PC-9 (cell line): ENCODE results near the gene RARB. TPM values are rescaled to one million over a fixed set of nuclear protein-coding genes. Genes with fewer than 3 reads are reported as not detected.

ENCODE experiments used
- BruUV-seq: library from RNA; stranded (reverse); fragments of 400-500 nt; replicated peaks from 2 replicates; lab custom pipeline; 2021; lab: Mats Ljungman, UMichigan
- CTCF ChIA-PET: fragments of 300-600 bp; sonication (Branson Sonifier 250); formaldehyde crosslinking; loops from one replicate; lab custom pipeline; 2022; ENCODE audit warnings: antibody characterized with exemption; lab: Charles Lee
- POLR2A ChIA-PET: fragments of 300-600 bp; sonication (Branson Sonifier 250); formaldehyde crosslinking; loops from one replicate; lab custom pipeline; 2022; ENCODE audit warnings: antibody characterized with exemption; ENCODE audit not compliant: unreplicated experiment; lab: Charles Lee
- DNase-seq, 2 experiments: peaks; one replicate each; pipeline versions ENCODE4 v3.0.0 to v3.0.0-alpha.2; 2015 to 2022; ENCODE audit warnings: mixed read lengths in 1 of 2
- H2AFZ ChIP-seq: fragments of 200-600 bp; sonication (generic); 2 replicates; pipeline ENCODE4 v1.8.1; 2017; ENCODE audit warnings: antibody characterized with exemption
- H3F3A ChIP-seq: fragments of 200-600 bp; sonication (generic); 2 replicates; pipeline ENCODE4 v1.8.1; 2017; ENCODE audit warnings: antibody characterized with exemption, mild to moderate bottlenecking, low read depth; ENCODE audit not compliant: insufficient read depth
- H3K27ac ChIP-seq: fragments of 200-600 bp; sonication (generic); 2 replicates; pipeline ENCODE4 v1.6.1; 2016; ENCODE audit warnings: mixed run types
- H3K27me3 ChIP-seq: fragments of 200-600 bp; sonication (generic); 2 replicates; pipeline ENCODE4 v1.6.1; 2016; ENCODE audit warnings: low read depth, mixed run types; ENCODE audit not compliant: insufficient read depth
- H3K36me3 ChIP-seq: fragments of 200-600 bp; sonication (generic); 2 replicates; pipeline ENCODE4 v1.6.1; 2016; ENCODE audit warnings: low read depth, mixed run types
- H3K4me1 ChIP-seq: fragments of 200-600 bp; sonication (generic); replicated peaks from 2 replicates; pipeline ENCODE4 v1.6.1; 2016; ENCODE audit warnings: mixed run types; ENCODE audit not compliant: insufficient read depth
- H3K4me2 ChIP-seq: fragments of 200-600 bp; sonication (generic); 2 replicates; pipeline ENCODE4 v1.6.1; 2017; ENCODE audit warnings: mixed run types
- H3K4me3 ChIP-seq: fragments of 200-600 bp; sonication (generic); 2 replicates; pipeline ENCODE4 v1.6.1; 2016; ENCODE audit warnings: mixed run types
- H3K79me2 ChIP-seq: fragments of 200-600 bp; sonication (generic); 2 replicates; pipeline ENCODE4 v1.6.1; 2017; ENCODE audit warnings: low read depth, mixed run types
- H3K9me2 ChIP-seq: fragments of 200-600 bp; sonication (generic); 2 replicates; pipeline ENCODE4 v1.8.1; 2017; ENCODE audit warnings: mild to moderate bottlenecking; ENCODE audit not compliant: insufficient read depth
- H3K9me3 ChIP-seq: fragments of 200-600 bp; sonication (generic); 2 replicates; pipeline ENCODE4 v1.8.1; 2016; ENCODE audit warnings: low read depth; ENCODE audit not compliant: insufficient read depth
- H4K20me1 ChIP-seq: fragments of 200-600 bp; sonication (generic); 2 replicates; pipeline ENCODE4 v1.8.1; 2017; ENCODE audit not compliant: insufficient read depth
- EZH2 ChIP-seq: fragments of 200-600 bp; sonication (generic); IDR thresholded peaks from 2 replicates; pipeline ENCODE4 v1.8.0; 2017; ENCODE audit warnings: antibody characterized with exemption, low read depth
- intact Hi-C: fragments of 100-400 bp; cut with micrococcal nuclease; formaldehyde crosslinking; loops from one replicate; pipeline ENCODE4 v1.10.0; 2022; ENCODE audit not compliant: unreplicated experiment
- total RNA-seq: library from RNA; stranded (reverse); gene quantifications from 2 replicates; pipeline ENCODE4 v1.2.3, GENCODE V29; 2021
- TF ChIP-seq, protein P1 (sequence below): fragments of 200-600 bp; sonication (generic); conservative IDR thresholded peaks from 2 replicates; pipeline ENCODE4 v1.6.1; 2017; ENCODE audit warnings: mixed run types, antibody characterized with exemption, mild to moderate bottlenecking, moderate library complexity

RARB gene
- total RNA-seq, 1 experiment from 2014 or later, result 1.0 TPM

DNA sequence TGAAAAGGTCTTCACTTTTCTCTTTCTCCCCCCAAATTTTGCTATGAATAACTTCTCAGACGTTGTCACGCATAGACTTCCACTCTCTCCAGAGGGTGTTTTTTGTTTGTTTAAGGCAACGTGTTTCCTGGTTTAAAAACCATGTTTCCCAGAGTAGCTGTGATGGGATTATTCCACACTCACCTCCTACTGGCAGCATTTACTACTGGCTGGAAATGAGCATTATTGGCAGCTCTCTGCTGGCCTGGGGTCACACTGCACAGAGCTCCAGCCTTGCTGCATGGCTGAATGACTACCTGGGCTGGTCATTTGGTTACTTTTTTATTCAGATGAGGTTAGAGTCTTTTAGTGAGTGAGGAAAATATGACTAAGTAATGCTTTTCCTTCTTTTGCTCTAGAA lies 65.2 kb downstream of the RARB start:
- Histone ChIP-seq H3F3A (no peaks in the 10 kb centered on the region), H4K20me1 (no peaks in the 10 kb centered on the region), H3K36me3 (no peaks in the 10 kb centered on the region), H3K4me1 (no peaks in the 10 kb centered on the region), H3K9me3 (peaks cover 33% of the 10 kb centered on the region; the same call in 1 of the 2 replicates), H2AFZ (no peak overlapping the region), H3K4me3 (no peak overlapping the region), H3K4me2 (no peak overlapping the region), H3K79me2 (no peaks in the 10 kb centered on the region), H3K27ac (no peak overlapping the region), H3K27me3 (no peaks in the 10 kb centered on the region), H3K9me2 (no peaks in the 10 kb centered on the region)
- DNase-seq, result no peak
- intact Hi-C loops, result no loop called here
- ChIA-PET CTCF (no interaction called here), POLR2A (no interaction called here)
- no TSS peak for BruUV-seq
- no peak for TF ChIP-seq EZH2
- TF ChIP-seq, protein P1, sequence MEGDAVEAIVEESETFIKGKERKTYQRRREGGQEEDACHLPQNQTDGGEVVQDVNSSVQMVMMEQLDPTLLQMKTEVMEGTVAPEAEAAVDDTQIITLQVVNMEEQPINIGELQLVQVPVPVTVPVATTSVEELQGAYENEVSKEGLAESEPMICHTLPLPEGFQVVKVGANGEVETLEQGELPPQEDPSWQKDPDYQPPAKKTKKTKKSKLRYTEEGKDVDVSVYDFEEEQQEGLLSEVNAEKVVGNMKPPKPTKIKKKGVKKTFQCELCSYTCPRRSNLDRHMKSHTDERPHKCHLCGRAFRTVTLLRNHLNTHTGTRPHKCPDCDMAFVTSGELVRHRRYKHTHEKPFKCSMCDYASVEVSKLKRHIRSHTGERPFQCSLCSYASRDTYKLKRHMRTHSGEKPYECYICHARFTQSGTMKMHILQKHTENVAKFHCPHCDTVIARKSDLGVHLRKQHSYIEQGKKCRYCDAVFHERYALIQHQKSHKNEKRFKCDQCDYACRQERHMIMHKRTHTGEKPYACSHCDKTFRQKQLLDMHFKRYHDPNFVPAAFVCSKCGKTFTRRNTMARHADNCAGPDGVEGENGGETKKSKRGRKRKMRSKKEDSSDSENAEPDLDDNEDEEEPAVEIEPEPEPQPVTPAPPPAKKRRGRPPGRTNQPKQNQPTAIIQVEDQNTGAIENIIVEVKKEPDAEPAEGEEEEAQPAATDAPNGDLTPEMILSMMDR, result no peak

DNA sequence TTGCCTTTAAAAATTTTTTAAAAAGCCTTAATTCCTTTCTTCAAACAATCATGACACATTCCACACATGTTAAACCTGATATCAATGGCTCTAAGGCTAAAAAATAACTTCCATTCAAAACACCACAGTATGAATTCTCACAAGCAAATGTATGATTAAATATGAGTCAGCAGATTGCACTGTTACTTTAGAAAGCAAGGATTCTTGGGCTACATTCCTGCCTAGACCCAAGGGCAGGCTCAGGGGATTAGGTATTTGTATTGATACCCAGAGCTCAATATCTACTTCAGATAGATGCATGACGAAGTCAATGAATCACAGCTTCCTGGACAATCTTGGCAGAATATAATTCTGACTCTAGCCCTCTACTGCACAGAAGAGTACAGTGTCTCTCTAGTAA lies 65.7 kb downstream of the RARB start:
- ChIA-PET POLR2A (no interaction called here), CTCF (no interaction called here)
- no peak overlapping the region for H3K4me2 ChIP-seq
- H3K27ac ChIP-seq, result no peak overlapping the region
- H3K4me1 ChIP-seq, result no peaks in the 10 kb centered on the region
- no peak overlapping the region for H2AFZ ChIP-seq
- no peak overlapping the region for H3K4me3 ChIP-seq
- H3K79me2 ChIP-seq, result no peaks in the 10 kb centered on the region
- no peaks in the 10 kb centered on the region for H3K36me3 ChIP-seq
- DNase-seq, result no peak
- BruUV-seq, result no TSS peak
- H3K9me3 ChIP-seq, result peaks cover 33% of the 10 kb centered on the region; the same call in 1 of the 2 replicates
- TF ChIP-seq, protein P1, result no peak
- no peak for TF ChIP-seq EZH2
- H3K27me3 ChIP-seq, result no peaks in the 10 kb centered on the region
- intact Hi-C loops, result no loop called here
- H4K20me1 ChIP-seq, result no peaks in the 10 kb centered on the region
- H3K9me2 ChIP-seq, result no peaks in the 10 kb centered on the region
- H3F3A ChIP-seq, result no peaks in the 10 kb centered on the region

DNA sequence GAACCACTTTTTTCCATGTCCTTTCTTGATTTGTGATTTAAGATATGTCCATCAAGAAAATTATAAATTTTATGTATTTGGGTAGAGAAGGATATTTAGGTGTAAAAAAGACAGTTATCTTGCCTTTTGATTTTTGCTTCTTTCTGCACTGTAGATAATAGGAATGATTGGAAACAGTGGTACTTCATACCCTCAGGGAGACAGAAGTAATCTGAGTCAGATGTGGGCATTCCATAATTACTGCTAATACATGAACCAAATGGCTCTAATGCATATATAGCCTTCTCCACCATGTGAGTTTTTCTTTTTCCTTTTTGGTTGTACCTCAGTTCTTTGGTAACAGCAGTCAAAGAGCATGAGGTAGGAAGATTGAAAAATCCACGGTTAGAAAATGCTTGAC lies 67.2 kb downstream of the RARB start:
- no peak overlapping the region for H2AFZ ChIP-seq
- no TSS peak for BruUV-seq
- TF ChIP-seq, protein P1, result no peak
- no peak for TF ChIP-seq EZH2
- no peaks in the 10 kb centered on the region for H3K27me3 ChIP-seq
- CTCF ChIA-PET, result no interaction called here
- H3K4me2 ChIP-seq, result no peak overlapping the region
- no peaks in the 10 kb centered on the region for H4K20me1 ChIP-seq
- intact Hi-C loops, result no loop called here
- DNase-seq, result no peak
- H3K9me2 ChIP-seq, result no peaks in the 10 kb centered on the region
- no peak overlapping the region for H3K27ac ChIP-seq
- peaks cover 33% of the 10 kb centered on the region; the same call in 1 of the 2 replicates for H3K9me3 ChIP-seq
- POLR2A ChIA-PET, result no interaction called here
- no peak overlapping the region for H3K4me3 ChIP-seq
- H3K4me1 ChIP-seq, result no peaks in the 10 kb centered on the region
- no peaks in the 10 kb centered on the region for H3F3A ChIP-seq
- H3K36me3 ChIP-seq, result no peaks in the 10 kb centered on the region
- no peaks in the 10 kb centered on the region for H3K79me2 ChIP-seq
